H9 (cell line): ENCODE measurements around the gene SLC48A1. TPM values are rescaled to one million over a fixed set of nuclear protein-coding genes. Genes with fewer than 3 reads are reported as not detected.

Experiments used
- DNase-seq: peaks from one replicate; pipeline ENCODE4 v3.0.0-alpha.2; 2017
- H2AFZ ChIP-seq: one replicate; pipeline ENCODE4 v1.6.1; 2013; ENCODE audit warnings: mild to moderate bottlenecking, low read length, control low read depth, moderate library complexity
- H2AK5ac ChIP-seq: 2 replicates; pipeline ENCODE4 v1.6.1; 2013; ENCODE audit warnings: low read length, control low read depth, mixed read lengths; ENCODE audit not compliant: insufficient read length
- H2BK120ac ChIP-seq: one replicate; pipeline ENCODE4 v1.6.1; 2013; ENCODE audit warnings: low read depth, mild to moderate bottlenecking, low read length, control low read depth, inconsistent platforms; ENCODE audit not compliant: poor library complexity, severe bottlenecking
- H2BK12ac ChIP-seq: 2 replicates; pipeline ENCODE4 v1.6.1; 2013; ENCODE audit warnings: low read length, control low read depth, mixed read lengths, low read depth; ENCODE audit not compliant: insufficient read length
- H2BK15ac ChIP-seq: 2 replicates; pipeline ENCODE4 v1.6.1; 2013; ENCODE audit warnings: low read depth, low read length, control low read depth
- H2BK20ac ChIP-seq: one replicate; pipeline ENCODE4 v1.6.1; 2013; ENCODE audit warnings: low read depth, mild to moderate bottlenecking, low read length, control low read depth, inconsistent platforms; ENCODE audit not compliant: poor library complexity, severe bottlenecking
- H2BK5ac ChIP-seq: 2 replicates; pipeline ENCODE4 v1.6.1; 2013; ENCODE audit warnings: low read length, control low read depth, mixed read lengths; ENCODE audit not compliant: insufficient read length
- H3K14ac ChIP-seq: 2 replicates; pipeline ENCODE4 v1.6.1; 2013; ENCODE audit warnings: low read length, control low read depth; ENCODE audit not compliant: insufficient read depth
- H3K18ac ChIP-seq: 2 replicates; pipeline ENCODE4 v1.6.1; 2013; ENCODE audit warnings: low read depth, mild to moderate bottlenecking, mixed read lengths, low read length, control low read depth; ENCODE audit not compliant: insufficient read length
- H3K23ac ChIP-seq: 2 replicates; pipeline ENCODE4 v1.6.1; 2013; ENCODE audit warnings: low read length, control low read depth, mixed read lengths, low read depth; ENCODE audit not compliant: insufficient read length
- H3K23me2 ChIP-seq: 2 replicates; pipeline ENCODE4 v1.6.1; 2013; ENCODE audit warnings: low read depth, mild to moderate bottlenecking, mixed read lengths, low read length, control low read depth; ENCODE audit not compliant: insufficient read length, poor library complexity, severe bottlenecking
- H3K27ac ChIP-seq: 2 replicates; pipeline ENCODE4 v1.5.1; 2013; ENCODE audit warnings: low read length, control low read depth, mixed read lengths, low read depth; ENCODE audit not compliant: insufficient read length
- H3K27me3 ChIP-seq: 2 replicates; pipeline ENCODE4 v1.6.1; 2013; ENCODE audit warnings: low read length, control low read depth, inconsistent platforms; ENCODE audit not compliant: insufficient read depth
- H3K4ac ChIP-seq: 2 replicates; pipeline ENCODE4 v1.6.1; 2013; ENCODE audit warnings: low read depth, mild to moderate bottlenecking, control low read depth, inconsistent platforms, low read length, moderate library complexity
- H3K4me1 ChIP-seq: 2 replicates; pipeline ENCODE4 v1.6.1; 2013; ENCODE audit warnings: low read length, control low read depth, inconsistent platforms; ENCODE audit not compliant: insufficient read depth
- H3K4me2 ChIP-seq: 2 replicates; pipeline ENCODE4 v1.6.1; 2013; ENCODE audit warnings: low read length, control low read depth, mixed read lengths; ENCODE audit not compliant: insufficient read length, insufficient read depth
- H3K56ac ChIP-seq: 2 replicates; pipeline ENCODE4 v1.6.1; 2013; ENCODE audit warnings: low read depth, mild to moderate bottlenecking, mixed read lengths, low read length, control low read depth; ENCODE audit not compliant: insufficient read length
- H3K79me1 ChIP-seq: 2 replicates; pipeline ENCODE4 v1.6.1; 2013; ENCODE audit warnings: low read depth, mild to moderate bottlenecking, moderate library complexity, low read length, control low read depth, inconsistent platforms; ENCODE audit not compliant: insufficient read depth, poor library complexity, severe bottlenecking
- H3K79me2 ChIP-seq: 2 replicates; pipeline ENCODE4 v1.6.1; 2013; ENCODE audit warnings: low read length, control low read depth, inconsistent platforms; ENCODE audit not compliant: insufficient read depth
- H3K9ac ChIP-seq: 2 replicates; pipeline ENCODE4 v1.6.1; 2013; ENCODE audit warnings: low read length, control low read depth, mixed read lengths; ENCODE audit not compliant: insufficient read length; ENCODE audit errors: extremely low read depth
- H3K9me3 ChIP-seq: one replicate; pipeline ENCODE4 v1.6.1; 2013; ENCODE audit warnings: low read depth, low read length, inconsistent platforms; ENCODE audit not compliant: control insufficient read depth
- H3T11ph ChIP-seq: one replicate; pipeline ENCODE4 v1.6.1; 2013; ENCODE audit warnings: mild to moderate bottlenecking, low read length, control low read depth, inconsistent platforms
- H4K20me1 ChIP-seq: one replicate; pipeline ENCODE4 v1.6.1; 2013; ENCODE audit not compliant: control insufficient read depth, insufficient read length, insufficient read depth
- H4K5ac ChIP-seq: 2 replicates; pipeline ENCODE4 v1.6.1; 2013; ENCODE audit warnings: low read depth, mild to moderate bottlenecking, mixed read lengths, low read length, control low read depth; ENCODE audit not compliant: insufficient read length
- H4K8ac ChIP-seq: replicated peaks from 2 replicates; pipeline ENCODE4 v1.6.1; 2013; ENCODE audit warnings: low read length, control low read depth, mixed read lengths, low read depth; ENCODE audit not compliant: insufficient read length
- H4K91ac ChIP-seq: 2 replicates; pipeline ENCODE4 v1.6.1; 2013; ENCODE audit warnings: low read depth, mild to moderate bottlenecking, moderate library complexity, mixed read lengths, low read length, control low read depth; ENCODE audit not compliant: insufficient read length
- H3K27ac Mint-ChIP-seq, 3 experiments: 2 replicates in 2 of 3; 3 replicates in 1 of 3; pipeline ENCODE4 v1.8.0; 2020 to 2021; ENCODE audit warnings: mixed read lengths in 3 of 3, mild to moderate bottlenecking in 1 of 3, moderate library complexity in 1 of 3
- H3K27me3 Mint-ChIP-seq: 2 replicates; pipeline ENCODE4 v1.8.0; 2021; ENCODE audit warnings: low read depth, mild to moderate bottlenecking, moderate library complexity, mixed read lengths
- H3K36me3 Mint-ChIP-seq, 3 experiments: 2 replicates in 2 of 3; 3 replicates in 1 of 3; pipeline ENCODE4 v1.8.0; 2020 to 2021; ENCODE audit warnings: low read depth in 3 of 3, mixed read lengths in 3 of 3; ENCODE audit not compliant: insufficient read depth in 1 of 3
- H3K4me1 Mint-ChIP-seq, 2 experiments: 2 replicates each; pipeline ENCODE4 v1.8.0; 2020; ENCODE audit warnings: mixed read lengths in 2 of 2
- H3K4me3 Mint-ChIP-seq, 2 experiments: 2 replicates in 1 of 2; 3 replicates in 1 of 2; pipeline ENCODE4 v1.8.0; 2020 to 2021; ENCODE audit warnings: mild to moderate bottlenecking in 2 of 2, mixed read lengths in 2 of 2, moderate library complexity in 1 of 2
- H3K9me3 Mint-ChIP-seq, 2 experiments: 2 replicates in 1 of 2; 3 replicates in 1 of 2; pipeline ENCODE4 v1.8.0; 2020; ENCODE audit warnings: mild to moderate bottlenecking in 2 of 2, mixed read lengths in 2 of 2, moderate library complexity in 1 of 2
- WGBS: extraction: QIAGEN DNeasy Blood & Tissue Kit; methylation state at CpG from one replicate; pipeline ENCODE4 v1.1.7; 2013; ENCODE audit warnings: missing lambda C conversion rate, low lambda C conversion rate, mixed read lengths; ENCODE audit not compliant: insufficient read length; ENCODE audit errors: extremely low coverage; 5-methylcytosine and 5-hydroxymethylcytosine counted together
- total RNA-seq: library from RNA; stranded (reverse); gene quantifications from 2 replicates; pipeline ENCODE4 v1.2.1, GENCODE V29; 2021
- TF ChIP-seq, protein P1 (sequence below): fragments of 200-600 bp; sonication (generic); conservative IDR thresholded peaks from 3 replicates; pipeline ENCODE4 v1.8.0; 2021; ENCODE audit warnings: antibody characterized with exemption, mild to moderate bottlenecking

SLC48A1 gene
- total RNA-seq, 1 experiment from 2014 or later = 10.6 TPM

GRCh38 chr12:47811072-47811396 lies 38.0 kb downstream of the SLC48A1 start:
- TF ChIP-seq, protein P1, sequence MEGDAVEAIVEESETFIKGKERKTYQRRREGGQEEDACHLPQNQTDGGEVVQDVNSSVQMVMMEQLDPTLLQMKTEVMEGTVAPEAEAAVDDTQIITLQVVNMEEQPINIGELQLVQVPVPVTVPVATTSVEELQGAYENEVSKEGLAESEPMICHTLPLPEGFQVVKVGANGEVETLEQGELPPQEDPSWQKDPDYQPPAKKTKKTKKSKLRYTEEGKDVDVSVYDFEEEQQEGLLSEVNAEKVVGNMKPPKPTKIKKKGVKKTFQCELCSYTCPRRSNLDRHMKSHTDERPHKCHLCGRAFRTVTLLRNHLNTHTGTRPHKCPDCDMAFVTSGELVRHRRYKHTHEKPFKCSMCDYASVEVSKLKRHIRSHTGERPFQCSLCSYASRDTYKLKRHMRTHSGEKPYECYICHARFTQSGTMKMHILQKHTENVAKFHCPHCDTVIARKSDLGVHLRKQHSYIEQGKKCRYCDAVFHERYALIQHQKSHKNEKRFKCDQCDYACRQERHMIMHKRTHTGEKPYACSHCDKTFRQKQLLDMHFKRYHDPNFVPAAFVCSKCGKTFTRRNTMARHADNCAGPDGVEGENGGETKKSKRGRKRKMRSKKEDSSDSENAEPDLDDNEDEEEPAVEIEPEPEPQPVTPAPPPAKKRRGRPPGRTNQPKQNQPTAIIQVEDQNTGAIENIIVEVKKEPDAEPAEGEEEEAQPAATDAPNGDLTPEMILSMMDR = no peak
- Histone ChIP-seq H3K23ac (no peak overlapping the region), H3K4me2 (no peak overlapping the region), H3K79me1 (peaks cover 9% of the 10 kb centered on the region), H4K8ac (no peak overlapping the region), H3K9me3 (no peaks in the 10 kb centered on the region), H2BK15ac (no peak overlapping the region), H4K20me1 (no peaks in the 10 kb centered on the region), H4K91ac (no peak overlapping the region), H3K56ac (no peak overlapping the region), H3K27me3 (no peaks in the 10 kb centered on the region), H3K4ac (no peak overlapping the region), H3K14ac (no peak overlapping the region), H3K9ac (no peak overlapping the region), H3K4me1 (peaks cover 30% of the 10 kb centered on the region), H3K27ac (no peak overlapping the region), H4K5ac (no peak overlapping the region), H3K18ac (no peak overlapping the region), H3T11ph (no peak overlapping the region), H2BK12ac (no peak overlapping the region), H2BK20ac (no peak overlapping the region), H2AFZ (no peak overlapping the region), H2AK5ac (no peak overlapping the region), H3K23me2 (peaks cover 5% of the 10 kb centered on the region), H2BK120ac (no peak overlapping the region), H2BK5ac (no peak overlapping the region), H3K79me2 (peaks cover 28% of the 10 kb centered on the region; the same call in 1 of the 2 replicates)
- DNase-seq = peak; percentile 59
- H3K9me3 Mint-ChIP-seq = no peaks in the 10 kb centered on the region
- H3K4me3 Mint-ChIP-seq = peak overlapping the region in 1 of 2 experiments; percentile 74; a peak in 2 of 5 replicates
- H3K36me3 Mint-ChIP-seq = peaks cover 2 to 5% (median 4%) of the 10 kb centered on the region in 3 experiments; a peak in 4 of 7 replicates
- WGBS = no CpG with 5 or more reads among the region's 2 CpGs
- H3K4me1 Mint-ChIP-seq = peaks cover 69 to 74% of the 10 kb centered on the region in 2 experiments
- H3K27ac Mint-ChIP-seq = peak overlapping the region; percentile 68 to 95 (median 91); a peak in 4 of 7 replicates
- no peaks in the 10 kb centered on the region; the same call in 1 of the 2 replicates for H3K27me3 Mint-ChIP-seq
